Measurements from ENCODE around the gene TSHZ2. TPM values are rescaled to one million over a fixed set of nuclear protein-coding genes. Genes with fewer than 3 reads are reported as not detected.

The TSHZ2 gene
- total RNA-seq, 1 donor from 2014 or later, result 1.6 TPM

GRCh38 chr20:52984451-52984810 lies 12.3 kb downstream of the TSHZ2 start:
- FAIRE-seq, result no peak
- TF ChIP-seq CTCF (IDR thresholded peaks at IDR 0.05; ENCODE audit: insufficient read depth, low read length, severe bottlenecking), result no peak
- DNase-seq (ENCODE audit: low read depth), result no peak
- Histone ChIP-seq H3K36me3 (ENCODE audit: control insufficient read depth, insufficient read depth, low read length) (no peaks in the 10 kb centered on the region), H3K27me3 (ENCODE audit: control insufficient read depth, insufficient read depth, low read length) (no peaks in the 10 kb centered on the region), H3K4me3 (ENCODE audit: low read depth, low read length) (no peak overlapping the region)

- H3K36me3 ChIP-seq (ENCODE audit: control insufficient read depth, insufficient read depth, low read length), result no peaks in the 10 kb centered on the region
- TF ChIP-seq CTCF (IDR thresholded peaks at IDR 0.05; ENCODE audit: insufficient read depth, low read length, severe bottlenecking), result no peak
- no peaks in the 10 kb centered on the region for H3K27me3 ChIP-seq (ENCODE audit: control insufficient read depth, insufficient read depth, low read length)
- H3K4me3 ChIP-seq (ENCODE audit: low read depth, low read length), result no peak overlapping the region
- DNase-seq (ENCODE audit: low read depth) (no peak), FAIRE-seq (no peak)
These were observed 13.5 kb downstream of the TSHZ2 start for GRCh38 chr20:52985687-52986086.

- Histone ChIP-seq H3K36me3 (ENCODE audit: control insufficient read depth, insufficient read depth, low read length) (no peaks in the 10 kb centered on the region), H3K27me3 (ENCODE audit: control insufficient read depth, insufficient read depth, low read length) (no peaks in the 10 kb centered on the region), H3K4me3 (ENCODE audit: low read depth, low read length) (no peak overlapping the region)
- FAIRE-seq (no peak), DNase-seq (ENCODE audit: low read depth) (no peak)
- no peak for TF ChIP-seq CTCF (IDR thresholded peaks at IDR 0.05; ENCODE audit: insufficient read depth, low read length, severe bottlenecking)
These were observed 15.1 kb downstream of the TSHZ2 start for GRCh38 chr20:52987295-52987694.

GRCh38 chr20:52991830-52992229 lies 19.7 kb downstream of the TSHZ2 start:
- Histone ChIP-seq H3K27me3 (ENCODE audit: control insufficient read depth, insufficient read depth, low read length) (no peaks in the 10 kb centered on the region), H3K4me3 (ENCODE audit: low read depth, low read length) (no peak overlapping the region), H3K36me3 (ENCODE audit: control insufficient read depth, insufficient read depth, low read length) (no peaks in the 10 kb centered on the region)
- DNase-seq (ENCODE audit: low read depth) (no peak), FAIRE-seq (no peak)
- no peak for TF ChIP-seq CTCF (IDR thresholded peaks at IDR 0.05; ENCODE audit: insufficient read depth, low read length, severe bottlenecking)

GRCh38 chr20:52992632-52993031 lies 20.5 kb downstream of the TSHZ2 start:
- DNase-seq (ENCODE audit: low read depth), result no peak
- no peak for FAIRE-seq
- Histone ChIP-seq H3K36me3 (ENCODE audit: control insufficient read depth, insufficient read depth, low read length) (no peaks in the 10 kb centered on the region), H3K27me3 (ENCODE audit: control insufficient read depth, insufficient read depth, low read length) (no peaks in the 10 kb centered on the region), H3K4me3 (ENCODE audit: low read depth, low read length) (no peak overlapping the region)
- TF ChIP-seq CTCF (IDR thresholded peaks at IDR 0.05; ENCODE audit: insufficient read depth, low read length, severe bottlenecking), result no peak

GRCh38 chr20:52993076-52993475 lies 20.9 kb downstream of the TSHZ2 start:
- FAIRE-seq (no peak), DNase-seq (ENCODE audit: low read depth) (no peak)
- no peaks in the 10 kb centered on the region for H3K36me3 ChIP-seq (ENCODE audit: control insufficient read depth, insufficient read depth, low read length)
- H3K4me3 ChIP-seq (ENCODE audit: low read depth, low read length), result no peak overlapping the region
- no peaks in the 10 kb centered on the region for H3K27me3 ChIP-seq (ENCODE audit: control insufficient read depth, insufficient read depth, low read length)
- no peak for TF ChIP-seq CTCF (IDR thresholded peaks at IDR 0.05; ENCODE audit: insufficient read depth, low read length, severe bottlenecking)
